Glomerular visceral epithelial cell (primary cell): Measurements from ENCODE around the gene EIF2AK3.
A peak's percentile ranks its signal among the peaks of the same experiment; 100 is the strongest.
"Not testable (repeated sequence)": the region's sequence is repeated elsewhere in the genome, so short reads cannot be mapped to it uniquely, and the experiment has no call there.

Experiments used
- DNase-seq: peaks from one replicate; pipeline ENCODE4 v3.0.0-alpha.2; 2016; ENCODE audit errors: extremely low spot score

The EIF2AK3 gene

GRCh38 chr2:88627055-88627855, at the start of gene EIF2AK3:
TSS of gene EIF2AK3 (minus strand) at chr2:88627464. CDS start at chr2:88627274, 190 bp downstream.
- DNase-seq, result peak; percentile 100

GRCh38 chr2:88673363-88673762, 46.1 kb upstream of the EIF2AK3 start:
- DNase-seq, result no peak

GRCh38 chr2:88671786-88672427, 44.6 kb upstream of the EIF2AK3 start:
- peak; percentile 72 for DNase-seq

GRCh38 chr2:88669482-88670214, 42.4 kb upstream of the EIF2AK3 start:
- DNase-seq, result peak; percentile 18

GRCh38 chr2:88668862-88669261, 41.6 kb upstream of the EIF2AK3 start:
- no peak for DNase-seq

- DNase-seq, result no peak
Measured at GRCh38 chr2:88667219-88667618, 40.0 kb upstream of the EIF2AK3 start.

GRCh38 chr2:88666576-88666975, 39.3 kb upstream of the EIF2AK3 start:
- DNase-seq, result no peak

GRCh38 chr2:88660622-88661021, 33.4 kb upstream of the EIF2AK3 start:
- DNase-seq, result no peak

- DNase-seq, result no peak
Measured at GRCh38 chr2:88659538-88659915, 32.3 kb upstream of the EIF2AK3 start.

- no peak for DNase-seq
Measured at GRCh38 chr2:88658881-88659537, 31.7 kb upstream of the EIF2AK3 start.

GRCh38 chr2:88658326-88658725, 31.1 kb upstream of the EIF2AK3 start:
- no peak for DNase-seq

- no peak for DNase-seq
Measured at GRCh38 chr2:88657131-88657530, 29.9 kb upstream of the EIF2AK3 start.

- no peak for DNase-seq
Measured at GRCh38 chr2:88656690-88657089, 29.4 kb upstream of the EIF2AK3 start.

GRCh38 chr2:88654714-88655113, 27.4 kb upstream of the EIF2AK3 start:
- DNase-seq, result no peak

- no peak for DNase-seq
Measured at GRCh38 chr2:88651646-88652045, 24.4 kb upstream of the EIF2AK3 start.

GRCh38 chr2:88645291-88645882, 18.1 kb upstream of the EIF2AK3 start:
- not testable (repeated sequence) for DNase-seq

- DNase-seq, result no peak
Measured at GRCh38 chr2:88642278-88642677, 15.0 kb upstream of the EIF2AK3 start.

GRCh38 chr2:88641330-88641729, 14.1 kb upstream of the EIF2AK3 start:
- no peak for DNase-seq

GRCh38 chr2:88639865-88640264, 12.6 kb upstream of the EIF2AK3 start:
- no peak for DNase-seq

- peak; percentile 13 for DNase-seq
Measured at GRCh38 chr2:88638743-88639142, 11.5 kb upstream of the EIF2AK3 start.

- DNase-seq, result no peak
Measured at GRCh38 chr2:88638123-88638650, 10.9 kb upstream of the EIF2AK3 start.
